Caco-2 (cell line): ENCODE measurements around the gene SIGLEC5. TPM values are rescaled to one million over a fixed set of nuclear protein-coding genes. Genes with fewer than 3 reads are reported as not detected.

ENCODE experiments used
- BruUV-seq: library from RNA; stranded (reverse); fragments of 400-500 nt; replicated peaks from 2 replicates; lab custom pipeline; 2021; lab: Mats Ljungman, UMichigan
- CTCF ChIA-PET: fragments of 300-600 bp; sonication (Branson Sonifier 250); formaldehyde crosslinking; loops from one replicate; lab custom pipeline; 2022; ENCODE audit warnings: antibody characterized with exemption; lab: Charles Lee
- POLR2A ChIA-PET: fragments of 300-600 bp; sonication (Branson Sonifier 250); formaldehyde crosslinking; loops from one replicate; lab custom pipeline; 2022; ENCODE audit warnings: antibody characterized with exemption; lab: Charles Lee
- DNase-seq, 2 experiments: peaks; one replicate each; pipeline versions ENCODE4 v3.0.0 to v3.0.0-alpha.2; 2020 to 2022
- H3K27me3 ChIP-seq: replicated peaks from 2 replicates; pipeline ENCODE4 v1.6.0; 2011; ENCODE audit warnings: low read length; ENCODE audit not compliant: control insufficient read depth, insufficient read depth
- H3K36me3 ChIP-seq: 2 replicates; pipeline ENCODE4 v1.5.1; 2011; ENCODE audit warnings: low read length; ENCODE audit not compliant: control insufficient read depth, insufficient read depth
- H3K4me1 ChIP-seq: fragments of 250-450 bp; sonication (Bioruptor Pico); 2 replicates; pipeline ENCODE4 v1.5.1; 2020; ENCODE audit warnings: mild to moderate bottlenecking
- H3K4me3 ChIP-seq: 2 replicates; pipeline ENCODE4 v1.5.1; 2011; ENCODE audit warnings: low read depth, mild to moderate bottlenecking, control low read depth, low read length
- H3K9me3 ChIP-seq: fragments of 250-450 bp; sonication (Bioruptor Pico); 2 replicates; pipeline ENCODE4 v1.5.1; 2020; ENCODE audit warnings: mild to moderate bottlenecking, moderate library complexity
- H3K27ac Mint-ChIP-seq: one replicate; pipeline ENCODE4 v1.8.0; 2022; ENCODE audit warnings: mixed read lengths; ENCODE audit not compliant: unreplicated experiment
- H3K27me3 Mint-ChIP-seq: one replicate; pipeline ENCODE4 v1.8.0; 2022; ENCODE audit warnings: mixed read lengths; ENCODE audit not compliant: insufficient read depth, unreplicated experiment
- H3K36me3 Mint-ChIP-seq: one replicate; pipeline ENCODE4 v1.8.0; 2022; ENCODE audit warnings: mild to moderate bottlenecking, mixed read lengths; ENCODE audit not compliant: insufficient read depth, unreplicated experiment
- H3K4me1 Mint-ChIP-seq: one replicate; pipeline ENCODE4 v1.8.0; 2022; ENCODE audit warnings: low read depth, mixed read lengths; ENCODE audit not compliant: unreplicated experiment
- H3K4me3 Mint-ChIP-seq: one replicate; pipeline ENCODE4 v1.8.0; 2022; ENCODE audit warnings: mild to moderate bottlenecking, moderate library complexity, mixed read lengths; ENCODE audit not compliant: unreplicated experiment
- H3K9me3 Mint-ChIP-seq: one replicate; pipeline ENCODE4 v1.8.0; 2022; ENCODE audit warnings: mixed read lengths; ENCODE audit not compliant: unreplicated experiment
- intact Hi-C: fragments of 100-400 bp; cut with micrococcal nuclease; formaldehyde crosslinking; loops from one replicate; pipeline ENCODE4 v1.10.0; 2022; ENCODE audit not compliant: unreplicated experiment
- total RNA-seq: library from RNA; stranded (reverse); gene quantifications from 2 replicates; pipeline ENCODE4 v1.2.3, GENCODE V29; 2022
- TF ChIP-seq, protein P1 (sequence below), 2 experiments: fragments of 200-600 bp in 1 of 2; IDR thresholded peaks; 1 replicate in 1 of 2; 2 replicates in 1 of 2; pipeline versions ENCODE4 v1.5.1 to v1.8.0; 2011 to 2022; ENCODE audit warnings: antibody characterized with exemption in 1 of 2, control low read depth in 1 of 2, inconsistent platforms in 1 of 2, low read depth in 1 of 2, low read length in 1 of 2, mild to moderate bottlenecking in 1 of 2, moderate library complexity in 1 of 2; ENCODE audit not compliant: insufficient read depth in 1 of 2, severe bottlenecking in 1 of 2, unreplicated experiment in 1 of 2

The SIGLEC5 gene
- total RNA-seq, 1 experiment from 2014 or later: not detected

DNA sequence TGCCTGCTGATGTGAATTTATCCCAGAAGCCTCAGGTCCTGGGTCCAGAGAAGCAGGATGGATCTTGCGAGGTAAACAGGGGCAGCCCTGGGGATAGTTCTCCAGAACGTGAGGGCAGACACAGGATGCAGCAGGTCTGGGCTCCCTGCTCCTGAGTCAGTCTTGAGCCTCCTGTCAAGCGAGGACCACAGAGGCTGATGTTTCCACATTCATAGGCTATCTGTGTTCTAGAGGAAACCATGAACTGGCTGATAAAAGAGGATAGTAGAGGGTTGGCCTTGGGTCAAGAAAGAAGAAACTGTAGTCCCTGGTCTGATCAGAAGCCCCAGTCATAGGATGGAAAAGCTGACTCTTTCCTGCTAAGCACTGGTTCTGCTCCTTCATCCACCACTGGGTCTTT lies 56.9 kb downstream of the SIGLEC5 start:
- intact Hi-C loops: no loop called here
- Mint-ChIP-seq H3K4me1 (peaks cover 9% of the 10 kb centered on the region), H3K4me3 (no peak overlapping the region), H3K36me3 (peaks cover 36% of the 10 kb centered on the region), H3K27ac (no peak overlapping the region), H3K9me3 (no peaks in the 10 kb centered on the region), H3K27me3 (no peaks in the 10 kb centered on the region)
- Histone ChIP-seq H3K27me3 (no peaks in the 10 kb centered on the region), H3K9me3 (0 out of 2 replicates have a peak, but pooled peaks cover 4% of the 10 kb centered on the region), H3K36me3 (no peaks in the 10 kb centered on the region), H3K4me3 (no peak overlapping the region), H3K4me1 (peaks cover 10% of the 10 kb centered on the region)
- no TSS peak for BruUV-seq
- TF ChIP-seq, protein P1, sequence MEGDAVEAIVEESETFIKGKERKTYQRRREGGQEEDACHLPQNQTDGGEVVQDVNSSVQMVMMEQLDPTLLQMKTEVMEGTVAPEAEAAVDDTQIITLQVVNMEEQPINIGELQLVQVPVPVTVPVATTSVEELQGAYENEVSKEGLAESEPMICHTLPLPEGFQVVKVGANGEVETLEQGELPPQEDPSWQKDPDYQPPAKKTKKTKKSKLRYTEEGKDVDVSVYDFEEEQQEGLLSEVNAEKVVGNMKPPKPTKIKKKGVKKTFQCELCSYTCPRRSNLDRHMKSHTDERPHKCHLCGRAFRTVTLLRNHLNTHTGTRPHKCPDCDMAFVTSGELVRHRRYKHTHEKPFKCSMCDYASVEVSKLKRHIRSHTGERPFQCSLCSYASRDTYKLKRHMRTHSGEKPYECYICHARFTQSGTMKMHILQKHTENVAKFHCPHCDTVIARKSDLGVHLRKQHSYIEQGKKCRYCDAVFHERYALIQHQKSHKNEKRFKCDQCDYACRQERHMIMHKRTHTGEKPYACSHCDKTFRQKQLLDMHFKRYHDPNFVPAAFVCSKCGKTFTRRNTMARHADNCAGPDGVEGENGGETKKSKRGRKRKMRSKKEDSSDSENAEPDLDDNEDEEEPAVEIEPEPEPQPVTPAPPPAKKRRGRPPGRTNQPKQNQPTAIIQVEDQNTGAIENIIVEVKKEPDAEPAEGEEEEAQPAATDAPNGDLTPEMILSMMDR (IDR thresholded peaks at IDR 0.05; ENCODE audit: insufficient read depth in 1 of 2, low read depth in 1 of 2, low read length in 1 of 2, severe bottlenecking in 1 of 2, unreplicated experiment in 1 of 2): no peak
- DNase-seq: no peak
- POLR2A ChIA-PET: no interaction called here
- CTCF ChIA-PET: no interaction called here

DNA sequence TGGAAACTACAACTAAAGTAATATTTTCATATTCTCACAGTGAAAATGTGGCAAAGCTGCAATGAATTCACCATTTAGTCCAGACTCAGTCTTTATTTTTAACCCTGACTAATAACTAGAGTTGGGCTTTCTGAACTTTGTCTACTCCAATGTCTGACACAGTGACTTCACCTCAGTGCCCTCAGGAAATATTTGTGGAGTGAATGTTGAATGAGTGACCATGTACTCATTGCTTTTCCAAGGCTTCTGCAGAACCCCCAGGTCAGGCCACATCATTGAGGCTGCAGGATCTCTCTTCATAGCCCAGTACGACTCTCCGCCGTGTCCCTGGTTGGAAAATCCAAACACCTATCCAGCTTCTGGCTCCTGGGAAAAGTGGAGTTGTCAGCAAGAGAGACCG lies 57.3 kb downstream of the SIGLEC5 start:
- Histone ChIP-seq H3K4me1 (peaks cover 14% of the 10 kb centered on the region), H3K27me3 (no peaks in the 10 kb centered on the region), H3K36me3 (no peaks in the 10 kb centered on the region), H3K9me3 (0 out of 2 replicates have a peak, but pooled peaks cover 4% of the 10 kb centered on the region), H3K4me3 (no peak overlapping the region)
- TF ChIP-seq, protein P1 (IDR thresholded peaks at IDR 0.05; ENCODE audit: insufficient read depth in 1 of 2, low read depth in 1 of 2, low read length in 1 of 2, severe bottlenecking in 1 of 2, unreplicated experiment in 1 of 2): no peak
- intact Hi-C loops: no loop called here
- peaks cover 34% of the 10 kb centered on the region for H3K36me3 Mint-ChIP-seq
- H3K4me1 Mint-ChIP-seq: peaks cover 9% of the 10 kb centered on the region
- no peaks in the 10 kb centered on the region for H3K9me3 Mint-ChIP-seq
- ChIA-PET POLR2A (no interaction called here), CTCF (interaction anchor here (0.6 kb wide), 1 partner anchor 82 kb away, joined by 3 read pairs; no protein-coding TSS in a partner anchor)
- H3K27ac Mint-ChIP-seq: no peak overlapping the region
- no TSS peak for BruUV-seq
- no peak overlapping the region for H3K4me3 Mint-ChIP-seq
- DNase-seq: no peak
- no peaks in the 10 kb centered on the region for H3K27me3 Mint-ChIP-seq

DNA sequence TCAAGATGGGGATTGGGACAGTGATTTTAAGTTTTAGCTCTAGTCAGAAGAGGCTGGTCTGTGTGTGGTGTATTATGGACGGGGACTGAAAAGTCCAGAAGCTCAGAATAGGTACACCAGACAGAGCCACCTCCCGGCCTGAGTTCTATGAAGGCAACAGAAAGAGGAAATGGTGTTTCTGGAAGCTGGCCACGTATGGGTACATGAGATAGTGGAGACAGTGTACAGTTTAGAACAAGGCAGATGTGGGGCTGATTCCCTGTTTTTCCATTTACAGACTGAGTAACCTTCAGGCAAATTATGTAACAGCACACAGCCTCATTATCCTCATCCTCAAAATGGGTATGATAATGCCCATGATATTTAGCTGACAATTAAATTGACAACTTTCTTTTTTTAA lies 57.8 kb downstream of the SIGLEC5 start:
- 0 out of 2 replicates have a peak, but pooled peaks cover 4% of the 10 kb centered on the region for H3K9me3 ChIP-seq
- intact Hi-C loops: no loop called here
- peaks cover 9% of the 10 kb centered on the region for H3K4me1 Mint-ChIP-seq
- H3K27ac Mint-ChIP-seq: no peak overlapping the region
- H3K36me3 Mint-ChIP-seq: peaks cover 30% of the 10 kb centered on the region
- H3K4me3 Mint-ChIP-seq: peak overlapping the region; percentile 99
- H3K4me3 ChIP-seq: no peak overlapping the region
- H3K27me3 Mint-ChIP-seq: no peaks in the 10 kb centered on the region
- H3K27me3 ChIP-seq: no peaks in the 10 kb centered on the region
- ChIA-PET CTCF (interaction anchor here (0.6 kb wide), 1 partner anchor 82 kb away, joined by 3 read pairs; no protein-coding TSS in a partner anchor), POLR2A (no interaction called here)
- DNase-seq: no peak
- TF ChIP-seq, protein P1 (IDR thresholded peaks at IDR 0.05; ENCODE audit: insufficient read depth in 1 of 2, low read depth in 1 of 2, low read length in 1 of 2, severe bottlenecking in 1 of 2, unreplicated experiment in 1 of 2): no peak
- no peaks in the 10 kb centered on the region for H3K9me3 Mint-ChIP-seq
- no TSS peak for BruUV-seq
- H3K4me1 ChIP-seq: peaks cover 19% of the 10 kb centered on the region
- no peaks in the 10 kb centered on the region for H3K36me3 ChIP-seq
